Liver (tissue), 9 donors: ENCODE measurements around the gene SLC44A3. TPM values are rescaled to one million over a fixed set of nuclear protein-coding genes. Genes with fewer than 3 reads are reported as not detected.

Experiments used
- DNase-seq: peaks from one replicate; pipeline ENCODE4 v3.0.0-alpha.2; 2017; ENCODE audit warnings: low spot score
- H3K27ac ChIP-seq, 2 donors: one replicate each; pipeline ENCODE4 v1.7.0; 2013; ENCODE audit warnings: inconsistent platforms in 2 of 2, low read length in 2 of 2, control low read depth in 1 of 2, low read depth in 1 of 2, mild to moderate bottlenecking in 1 of 2
- H3K27me3 ChIP-seq, 4 donors: one replicate each; pipeline versions ENCODE4 v1.6.1 to v1.7.0; 2013; ENCODE audit warnings: low read length in 3 of 4, inconsistent platforms in 1 of 4, mild to moderate bottlenecking in 1 of 4, moderate library complexity in 1 of 4; ENCODE audit not compliant: control insufficient read depth in 4 of 4, insufficient read depth in 4 of 4
- H3K36me3 ChIP-seq, 4 donors: one replicate each; pipeline versions ENCODE4 v1.6.1 to v1.7.0; 2013; ENCODE audit warnings: low read length in 3 of 4, mild to moderate bottlenecking in 3 of 4, low read depth in 1 of 4, moderate library complexity in 1 of 4; ENCODE audit not compliant: control insufficient read depth in 4 of 4, insufficient read depth in 3 of 4
- H3K4me1 ChIP-seq, 4 donors: one replicate each; pipeline versions ENCODE4 v1.6.1 to v1.7.0; 2013; ENCODE audit warnings: low read length in 3 of 4, mild to moderate bottlenecking in 3 of 4, moderate library complexity in 1 of 4; ENCODE audit not compliant: control insufficient read depth in 4 of 4, insufficient read depth in 4 of 4
- H3K4me3 ChIP-seq, 3 donors: one replicate each; pipeline versions ENCODE4 v1.6.1 to v1.7.0; 2013; ENCODE audit warnings: low read length in 3 of 3, control low read depth in 1 of 3, low read depth in 1 of 3, mild to moderate bottlenecking in 1 of 3
- H3K9ac ChIP-seq, 2 donors: one replicate each; pipeline ENCODE4 v1.7.0; 2013; ENCODE audit warnings: low read length in 2 of 2, mild to moderate bottlenecking in 2 of 2, moderate library complexity in 2 of 2, control low read depth in 1 of 2, low read depth in 1 of 2
- H3K9me3 ChIP-seq, 4 donors: one replicate each; pipeline versions ENCODE4 v1.6.1 to v1.7.0; 2013; ENCODE audit warnings: low read length in 3 of 4; ENCODE audit not compliant: control insufficient read depth in 4 of 4
- EGR1 ChIP-seq, 2 donors: IDR thresholded peaks; 2 replicates each; pipeline ENCODE4 v1.6.1; 2016 to 2018; ENCODE audit warnings: antibody characterized with exemption in 2 of 2, low read depth in 2 of 2
- FOXA1 ChIP-seq: IDR thresholded peaks from 2 replicates; pipeline ENCODE4 v1.6.1; 2016; ENCODE audit warnings: antibody characterized with exemption
- FOXA2 ChIP-seq: IDR thresholded peaks from 2 replicates; pipeline ENCODE4 v1.6.1; 2016; ENCODE audit warnings: antibody characterized with exemption
- HNF4A ChIP-seq, 2 donors: conservative IDR thresholded peaks; 2 replicates each; pipeline ENCODE4 v1.6.1; 2016; ENCODE audit warnings: antibody characterized with exemption in 2 of 2, mild to moderate bottlenecking in 2 of 2
- HNF4G ChIP-seq: IDR thresholded peaks from 2 replicates; pipeline ENCODE4 v1.6.1; 2016; ENCODE audit warnings: antibody characterized with exemption
- JUND ChIP-seq, 2 donors: IDR thresholded peaks; 2 replicates each; pipeline ENCODE4 v1.6.1; 2016; ENCODE audit warnings: antibody characterized with exemption in 2 of 2
- RAD21 ChIP-seq, 2 donors: IDR thresholded peaks; 2 replicates each; pipeline ENCODE4 v1.6.1; 2016; ENCODE audit warnings: antibody characterized with exemption in 2 of 2, mild to moderate bottlenecking in 2 of 2
- RXRA ChIP-seq, 2 donors: IDR thresholded peaks; 2 replicates each; pipeline ENCODE4 v1.6.1; 2017 to 2018; ENCODE audit warnings: antibody characterized with exemption in 2 of 2, mild to moderate bottlenecking in 1 of 2
- SP1 ChIP-seq: IDR thresholded peaks from 2 replicates; pipeline ENCODE4 v1.6.1; 2018; ENCODE audit warnings: antibody characterized with exemption, mild to moderate bottlenecking
- TAF1 ChIP-seq: conservative IDR thresholded peaks from 2 replicates; pipeline ENCODE4 v1.6.1; 2016; ENCODE audit warnings: antibody characterized with exemption, mild to moderate bottlenecking
- YY1 ChIP-seq: IDR thresholded peaks from 2 replicates; pipeline ENCODE4 v1.6.1; 2016; ENCODE audit warnings: antibody characterized with exemption, mild to moderate bottlenecking
- whole genome bisulfite sequencing: extraction: QIAGEN DNeasy Blood & Tissue Kit; methylation state at CpG from one replicate; pipeline ENCODE4 v1.1.7; 2013; 5-methylcytosine and 5-hydroxymethylcytosine counted together
- polyA plus RNA-seq, 2 donors: library from polyadenylated mRNA; stranded (reverse) in 1 of 2; unstranded in 1 of 2; fragments of 200-250 nt in 1 of 2; fragments of >200 nt in 1 of 2; fragmentation: Nextera tagmentation in 1 of 2; extraction: Ambion mirVana in 1 of 2; gene quantifications; one replicate each; pipeline versions ENCODE4 v1.2.1 to v1.2.3, GENCODE V29; 2013 to 2015
- total RNA-seq, 2 donors: library from RNA; depleted of rRNA; stranded (reverse); fragments of >200 nt; gene quantifications; one replicate each; pipeline ENCODE4 v1.2.3, GENCODE V29; 2014
- TF ChIP-seq, protein P1 (sequence below): IDR thresholded peaks from 2 replicates; pipeline ENCODE4 v1.6.1; 2016; ENCODE audit warnings: antibody characterized with exemption
- TF ChIP-seq, protein P2 (sequence below): fragments of 150-350 bp; IDR thresholded peaks from 2 replicates; pipeline ENCODE4 v1.5.1; 2017; ENCODE audit warnings: improper control_type of control experiment, low read depth, low read length; ENCODE audit not compliant: missing input control
- TF ChIP-seq, protein P3 (sequence below): IDR thresholded peaks from 2 replicates; pipeline ENCODE4 v1.6.1; 2016; ENCODE audit warnings: antibody characterized with exemption
- TF ChIP-seq, protein P4 (sequence below): IDR thresholded peaks from 2 replicates; pipeline ENCODE4 v1.6.1; 2016; ENCODE audit warnings: antibody characterized with exemption, mild to moderate bottlenecking
- TF ChIP-seq, protein P5 (sequence below): IDR thresholded peaks from 2 replicates; pipeline ENCODE4 v1.6.1; 2016; ENCODE audit warnings: antibody characterized with exemption
- donor health status: healthy.
- donor health status: healthy.
- donor health status: healthy.
- donor health status: healthy.
- donor health status: healthy.

Gene SLC44A3
- total and polyA plus RNA-seq, 4 donors: 2.4 to 2.8 (median 2.7) TPM

DNA sequence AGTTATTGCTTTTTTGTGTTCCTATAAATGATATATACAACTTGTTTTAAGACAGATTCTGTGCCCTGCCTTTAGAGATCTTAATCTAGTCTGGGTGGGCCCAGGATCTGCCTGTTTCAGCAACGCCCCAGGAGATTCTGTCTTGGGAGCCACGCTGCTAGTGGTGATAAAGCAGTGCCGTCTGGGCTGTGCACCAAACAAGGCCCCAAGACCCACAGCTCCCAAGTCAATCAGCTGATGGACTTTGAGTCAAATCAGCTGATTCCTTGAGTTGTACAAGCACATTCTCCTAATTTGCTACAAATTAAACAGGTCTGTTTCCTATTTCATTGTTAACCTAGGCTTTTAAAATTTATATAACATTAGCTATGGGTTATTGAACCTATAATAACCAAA lies 15.7 kb upstream of the SLC44A3 start:
- DNase-seq: no peak
- TF ChIP-seq HNF4A (conservative IDR thresholded peaks at IDR 0.05): no peak
- TF ChIP-seq, protein P1, sequence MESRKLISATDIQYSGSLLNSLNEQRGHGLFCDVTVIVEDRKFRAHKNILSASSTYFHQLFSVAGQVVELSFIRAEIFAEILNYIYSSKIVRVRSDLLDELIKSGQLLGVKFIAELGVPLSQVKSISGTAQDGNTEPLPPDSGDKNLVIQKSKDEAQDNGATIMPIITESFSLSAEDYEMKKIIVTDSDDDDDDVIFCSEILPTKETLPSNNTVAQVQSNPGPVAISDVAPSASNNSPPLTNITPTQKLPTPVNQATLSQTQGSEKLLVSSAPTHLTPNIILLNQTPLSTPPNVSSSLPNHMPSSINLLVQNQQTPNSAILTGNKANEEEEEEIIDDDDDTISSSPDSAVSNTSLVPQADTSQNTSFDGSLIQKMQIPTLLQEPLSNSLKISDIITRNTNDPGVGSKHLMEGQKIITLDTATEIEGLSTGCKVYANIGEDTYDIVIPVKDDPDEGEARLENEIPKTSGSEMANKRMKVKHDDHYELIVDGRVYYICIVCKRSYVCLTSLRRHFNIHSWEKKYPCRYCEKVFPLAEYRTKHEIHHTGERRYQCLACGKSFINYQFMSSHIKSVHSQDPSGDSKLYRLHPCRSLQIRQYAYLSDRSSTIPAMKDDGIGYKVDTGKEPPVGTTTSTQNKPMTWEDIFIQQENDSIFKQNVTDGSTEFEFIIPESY: no peak
- no peaks in the 10 kb centered on the region for H3K27me3 ChIP-seq
- H3K4me1 ChIP-seq: peaks cover 1 to 9% (median 3%) of the 10 kb centered on the region in 4 donors
- H3K4me3 ChIP-seq: no peak overlapping the region
- H3K9ac ChIP-seq: no peak overlapping the region
- whole genome bisulfite sequencing: 90% methylated on average over 3 of the region's 3 CpGs
- H3K9me3 ChIP-seq: no peaks in the 10 kb centered on the region
- H3K36me3 ChIP-seq: no peaks in the 10 kb centered on the region
- no peak overlapping the region for H3K27ac ChIP-seq

DNA sequence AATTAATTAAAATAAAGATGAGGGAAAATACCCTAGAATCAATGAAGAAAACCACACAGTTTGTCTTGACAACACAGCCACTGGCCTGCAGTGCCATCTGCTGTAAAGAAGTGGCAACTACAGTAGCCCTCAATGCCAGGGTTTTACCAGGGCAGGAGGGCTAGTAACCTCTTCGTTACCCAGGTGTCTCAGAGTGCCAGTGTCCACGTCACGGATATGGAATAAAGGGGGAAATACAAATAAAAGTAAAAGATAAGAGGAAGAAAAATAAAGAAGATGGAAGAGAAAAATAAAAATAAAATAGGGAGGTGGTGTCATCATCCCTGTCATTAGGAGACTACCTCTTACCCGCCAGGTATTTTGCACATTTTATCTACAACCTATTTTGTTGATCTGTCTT lies 14.2 kb upstream of the SLC44A3 start:
- WGBS: 18% methylated on average over 4 of the region's 4 CpGs
- Histone ChIP-seq H3K27me3 (no peaks in the 10 kb centered on the region), H3K9ac (no peak overlapping the region), H3K36me3 (no peaks in the 10 kb centered on the region), H3K4me3 (no peak overlapping the region), H3K9me3 (no peaks in the 10 kb centered on the region), H3K27ac (no peak overlapping the region), H3K4me1 (peaks cover 1 to 9% (median 3%) of the 10 kb centered on the region in 4 donors)
- TF ChIP-seq, protein P2, sequence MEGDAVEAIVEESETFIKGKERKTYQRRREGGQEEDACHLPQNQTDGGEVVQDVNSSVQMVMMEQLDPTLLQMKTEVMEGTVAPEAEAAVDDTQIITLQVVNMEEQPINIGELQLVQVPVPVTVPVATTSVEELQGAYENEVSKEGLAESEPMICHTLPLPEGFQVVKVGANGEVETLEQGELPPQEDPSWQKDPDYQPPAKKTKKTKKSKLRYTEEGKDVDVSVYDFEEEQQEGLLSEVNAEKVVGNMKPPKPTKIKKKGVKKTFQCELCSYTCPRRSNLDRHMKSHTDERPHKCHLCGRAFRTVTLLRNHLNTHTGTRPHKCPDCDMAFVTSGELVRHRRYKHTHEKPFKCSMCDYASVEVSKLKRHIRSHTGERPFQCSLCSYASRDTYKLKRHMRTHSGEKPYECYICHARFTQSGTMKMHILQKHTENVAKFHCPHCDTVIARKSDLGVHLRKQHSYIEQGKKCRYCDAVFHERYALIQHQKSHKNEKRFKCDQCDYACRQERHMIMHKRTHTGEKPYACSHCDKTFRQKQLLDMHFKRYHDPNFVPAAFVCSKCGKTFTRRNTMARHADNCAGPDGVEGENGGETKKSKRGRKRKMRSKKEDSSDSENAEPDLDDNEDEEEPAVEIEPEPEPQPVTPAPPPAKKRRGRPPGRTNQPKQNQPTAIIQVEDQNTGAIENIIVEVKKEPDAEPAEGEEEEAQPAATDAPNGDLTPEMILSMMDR: peak; percentile 97
- no peak for TF ChIP-seq EGR1 (IDR thresholded peaks at IDR 0.05; ENCODE audit: low read depth in 2 of 2)
- TF ChIP-seq FOXA2: no peak
- no peak for TF ChIP-seq HNF4A (conservative IDR thresholded peaks at IDR 0.05)
- TF ChIP-seq, protein P3, sequence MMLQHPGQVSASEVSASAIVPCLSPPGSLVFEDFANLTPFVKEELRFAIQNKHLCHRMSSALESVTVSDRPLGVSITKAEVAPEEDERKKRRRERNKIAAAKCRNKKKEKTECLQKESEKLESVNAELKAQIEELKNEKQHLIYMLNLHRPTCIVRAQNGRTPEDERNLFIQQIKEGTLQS: no peak
- TF ChIP-seq, protein P4, sequence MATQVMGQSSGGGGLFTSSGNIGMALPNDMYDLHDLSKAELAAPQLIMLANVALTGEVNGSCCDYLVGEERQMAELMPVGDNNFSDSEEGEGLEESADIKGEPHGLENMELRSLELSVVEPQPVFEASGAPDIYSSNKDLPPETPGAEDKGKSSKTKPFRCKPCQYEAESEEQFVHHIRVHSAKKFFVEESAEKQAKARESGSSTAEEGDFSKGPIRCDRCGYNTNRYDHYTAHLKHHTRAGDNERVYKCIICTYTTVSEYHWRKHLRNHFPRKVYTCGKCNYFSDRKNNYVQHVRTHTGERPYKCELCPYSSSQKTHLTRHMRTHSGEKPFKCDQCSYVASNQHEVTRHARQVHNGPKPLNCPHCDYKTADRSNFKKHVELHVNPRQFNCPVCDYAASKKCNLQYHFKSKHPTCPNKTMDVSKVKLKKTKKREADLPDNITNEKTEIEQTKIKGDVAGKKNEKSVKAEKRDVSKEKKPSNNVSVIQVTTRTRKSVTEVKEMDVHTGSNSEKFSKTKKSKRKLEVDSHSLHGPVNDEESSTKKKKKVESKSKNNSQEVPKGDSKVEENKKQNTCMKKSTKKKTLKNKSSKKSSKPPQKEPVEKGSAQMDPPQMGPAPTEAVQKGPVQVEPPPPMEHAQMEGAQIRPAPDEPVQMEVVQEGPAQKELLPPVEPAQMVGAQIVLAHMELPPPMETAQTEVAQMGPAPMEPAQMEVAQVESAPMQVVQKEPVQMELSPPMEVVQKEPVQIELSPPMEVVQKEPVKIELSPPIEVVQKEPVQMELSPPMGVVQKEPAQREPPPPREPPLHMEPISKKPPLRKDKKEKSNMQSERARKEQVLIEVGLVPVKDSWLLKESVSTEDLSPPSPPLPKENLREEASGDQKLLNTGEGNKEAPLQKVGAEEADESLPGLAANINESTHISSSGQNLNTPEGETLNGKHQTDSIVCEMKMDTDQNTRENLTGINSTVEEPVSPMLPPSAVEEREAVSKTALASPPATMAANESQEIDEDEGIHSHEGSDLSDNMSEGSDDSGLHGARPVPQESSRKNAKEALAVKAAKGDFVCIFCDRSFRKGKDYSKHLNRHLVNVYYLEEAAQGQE: no peak
- no peak for TF ChIP-seq TAF1
- TF ChIP-seq RAD21 (IDR thresholded peaks at IDR 0.05): peak; percentile 97 to 98
- TF ChIP-seq JUND (IDR thresholded peaks at IDR 0.05): no peak
- TF ChIP-seq, protein P1: no peak
- TF ChIP-seq SP1: no peak
- no peak for TF ChIP-seq FOXA1
- TF ChIP-seq HNF4G: no peak
- no peak for TF ChIP-seq RXRA (IDR thresholded peaks at IDR 0.05)
- TF ChIP-seq, protein P5, sequence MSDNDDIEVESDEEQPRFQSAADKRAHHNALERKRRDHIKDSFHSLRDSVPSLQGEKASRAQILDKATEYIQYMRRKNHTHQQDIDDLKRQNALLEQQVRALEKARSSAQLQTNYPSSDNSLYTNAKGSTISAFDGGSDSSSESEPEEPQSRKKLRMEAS: no peak
- no peak for TF ChIP-seq YY1
- peak; percentile 57 for DNase-seq
